ENCODE results near the gene PDE4B.
"Not testable (repeated sequence)": the region's sequence is repeated elsewhere in the genome, so short reads cannot be mapped to it uniquely, and the experiment has no call there.

Gene PDE4B

DNA sequence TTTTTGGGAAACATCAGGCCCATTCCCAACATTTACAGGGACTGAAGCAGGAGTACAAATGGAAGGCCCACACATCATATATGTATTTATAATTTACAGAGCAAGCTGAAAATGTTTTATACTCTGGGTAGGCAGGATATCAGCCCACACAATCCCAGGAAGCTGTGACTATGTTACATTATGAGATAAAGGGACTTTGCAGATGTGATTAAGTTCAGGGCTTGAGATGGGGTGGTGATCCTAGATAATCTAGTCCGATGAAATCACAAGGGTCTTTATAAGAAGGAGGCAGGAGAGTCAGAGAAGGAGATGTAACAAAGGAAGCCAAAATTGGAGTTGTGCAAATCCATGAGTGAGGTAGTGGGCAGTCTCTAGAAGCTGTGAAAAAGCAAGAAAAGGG, 160.5 kb downstream of the PDE4B start:
- no peak for DNase-seq (ENCODE audit: low read depth)

DNA sequence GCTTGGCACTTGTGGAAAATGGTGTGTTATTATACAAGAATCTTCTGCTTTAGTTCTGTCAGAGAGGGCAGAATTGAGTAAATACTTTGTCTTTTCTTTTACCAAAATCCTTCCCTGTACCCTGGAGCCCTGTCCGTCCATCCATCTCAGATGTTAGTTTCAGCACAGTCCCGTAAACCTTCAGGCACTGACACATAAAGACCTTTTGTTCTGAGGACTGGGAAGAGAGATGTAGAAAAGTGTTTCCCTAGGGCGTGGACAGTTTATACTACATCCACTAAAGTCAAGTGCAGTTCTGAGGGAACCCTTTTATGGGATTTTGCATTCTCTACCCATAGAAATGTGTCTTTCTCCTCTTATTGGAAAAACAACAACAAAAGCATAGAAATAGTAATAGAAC, 162.4 kb downstream of the PDE4B start:
- no peak for DNase-seq (ENCODE audit: low read depth)

DNA sequence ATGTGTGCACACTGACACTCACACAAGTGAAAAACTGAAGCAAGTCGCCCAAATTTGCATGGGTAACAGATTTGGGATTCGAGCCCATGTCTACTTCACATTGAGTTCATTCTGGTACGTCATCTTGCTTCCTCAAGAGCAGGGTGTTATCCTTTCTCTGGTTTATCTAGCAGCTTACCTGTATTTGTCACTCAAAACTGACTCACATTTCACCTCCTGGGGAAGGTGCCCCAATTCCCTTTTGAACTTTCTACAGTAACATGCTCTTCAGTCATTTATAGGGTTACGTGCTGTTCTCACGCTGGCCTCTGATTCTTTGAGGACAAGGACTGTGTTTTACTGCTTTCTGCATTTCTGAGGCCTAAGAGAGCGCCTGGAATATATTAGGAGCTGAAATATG, 162.8 kb downstream of the PDE4B start:
- DNase-seq (ENCODE audit: low read depth), result no peak

DNA sequence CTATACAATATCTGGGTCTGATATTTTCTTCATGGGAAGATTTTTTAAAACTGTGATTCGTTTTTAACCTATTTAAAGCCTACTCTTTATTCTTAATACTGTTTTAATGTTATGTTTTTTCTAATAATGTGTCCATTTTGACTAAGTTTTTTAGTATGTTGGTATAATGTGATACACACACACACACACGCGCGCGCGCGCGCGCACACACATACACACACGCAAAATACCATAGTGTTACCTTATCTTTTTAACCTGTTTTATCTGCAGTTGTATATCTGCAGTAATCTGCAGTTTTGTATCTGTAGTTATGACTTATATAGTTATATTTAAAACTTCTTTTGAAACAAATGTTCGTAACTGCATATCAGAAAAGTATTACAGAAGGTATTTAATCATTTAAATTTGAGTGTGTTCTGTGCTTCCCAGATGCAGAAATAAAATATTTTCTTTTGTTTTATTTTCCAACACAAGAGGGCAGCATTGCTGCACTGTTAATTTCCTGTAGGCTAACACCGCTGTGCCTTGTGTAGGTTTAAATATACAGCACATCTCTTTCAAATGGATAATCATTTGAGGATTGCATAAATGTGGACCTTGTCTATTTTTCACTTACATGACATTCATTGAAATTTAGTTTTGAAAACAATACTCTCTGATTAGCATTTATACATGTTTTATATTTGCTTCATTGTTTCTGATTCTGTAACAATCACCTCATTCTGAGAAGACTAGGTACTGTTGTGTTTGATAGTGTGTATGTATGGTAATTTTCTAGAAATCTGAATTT, 166.1 kb downstream of the PDE4B start:
- peak; percentile 3 for DNase-seq (ENCODE audit: low read depth)

GRCh38 chr1:65959896-65960567, 167.3 kb downstream of the PDE4B start:
- DNase-seq (ENCODE audit: low read depth), result no peak

DNA sequence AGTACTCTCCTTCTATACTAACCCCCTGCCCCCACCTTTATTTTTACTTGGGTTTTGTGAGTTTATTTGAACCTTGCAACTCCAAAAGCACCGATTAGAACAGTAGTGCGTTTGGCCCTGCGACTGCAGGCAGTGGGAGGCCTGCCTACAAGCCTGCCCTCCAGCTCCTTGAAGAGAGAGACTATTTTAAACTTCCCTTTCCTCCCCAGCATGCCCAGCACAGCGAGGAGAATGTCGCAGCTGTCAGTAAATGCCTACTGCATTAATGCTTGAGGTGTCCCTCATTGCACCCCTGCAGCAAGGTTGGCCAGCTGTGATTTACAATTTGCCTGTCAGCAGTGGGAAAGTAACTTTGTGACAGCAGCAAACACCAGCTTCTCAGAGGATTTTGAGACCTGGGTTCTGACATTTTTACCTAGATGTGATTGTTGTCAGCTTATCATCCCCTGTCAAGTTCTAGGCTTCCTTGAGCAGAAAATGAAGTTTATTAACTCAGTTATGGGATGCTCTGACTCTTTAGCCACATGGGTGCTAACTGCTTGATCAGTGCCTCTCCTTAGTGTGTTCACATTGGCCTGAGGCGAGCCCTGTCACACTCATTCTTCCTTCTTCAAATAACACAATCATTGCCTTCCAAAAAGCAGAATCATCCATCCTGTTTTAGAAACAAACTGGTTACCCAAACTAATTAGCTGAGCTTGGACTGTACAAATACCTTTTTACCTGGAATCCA, 170.6 kb downstream of the PDE4B start:
- DNase-seq (ENCODE audit: low read depth), result no peak

DNA sequence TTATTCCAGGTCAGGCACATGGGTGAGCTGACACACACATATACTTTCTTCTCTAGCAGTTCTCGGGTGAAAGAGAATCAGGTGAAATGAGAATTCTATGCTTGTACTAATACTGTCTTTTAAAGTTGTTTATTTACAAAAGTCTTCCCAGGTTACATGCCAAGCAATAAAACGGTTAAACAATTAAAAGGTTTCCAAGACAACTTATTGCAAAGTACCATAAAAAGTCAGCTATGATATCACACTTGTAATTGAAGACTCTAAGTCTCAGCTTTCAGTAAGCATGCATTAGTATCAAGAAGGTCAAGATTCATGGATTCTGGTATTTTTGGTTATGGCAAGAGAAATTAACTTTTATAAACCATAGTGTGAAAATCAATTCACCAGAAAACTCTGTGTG, 171.4 kb downstream of the PDE4B start:
- no peak for DNase-seq (ENCODE audit: low read depth)

DNA sequence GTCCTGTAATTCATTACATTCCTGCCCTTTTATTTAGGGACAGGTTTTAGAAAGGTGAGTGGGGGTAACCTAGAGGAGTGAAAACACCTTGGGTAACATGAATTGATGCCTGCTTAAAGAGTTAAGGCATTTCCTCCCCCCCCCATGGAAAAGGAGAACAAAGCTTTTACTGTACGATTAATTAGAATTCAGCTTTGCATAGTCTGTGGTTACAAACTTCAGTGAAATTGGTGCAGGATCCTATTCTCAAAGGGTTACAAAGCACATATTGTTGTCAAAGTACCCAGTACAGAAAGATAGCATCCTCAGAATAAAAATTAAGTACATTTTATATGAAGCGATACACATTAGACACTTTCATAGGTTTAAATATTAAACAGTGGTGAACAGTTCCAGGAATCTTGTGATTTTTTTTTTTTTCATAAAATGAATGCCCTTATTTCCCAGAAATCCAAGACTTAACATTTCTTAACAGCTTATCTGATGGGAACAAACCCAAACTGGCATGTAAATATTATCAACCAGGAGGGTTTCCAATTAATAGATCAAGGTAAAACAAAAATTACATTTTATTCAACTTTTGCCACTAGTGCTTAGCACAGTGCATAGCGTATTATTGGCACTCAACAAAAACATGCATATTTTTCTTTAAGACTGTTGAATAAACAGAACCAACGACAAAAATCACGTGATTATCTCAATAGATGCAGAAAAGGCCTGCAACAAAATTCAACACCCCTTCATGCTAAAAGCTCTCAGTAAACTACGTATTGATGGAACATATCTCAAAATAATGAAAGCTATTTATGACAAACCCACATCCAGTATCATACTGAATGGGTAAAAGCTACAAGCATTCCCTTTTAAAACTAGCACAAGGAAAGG, 172.7 kb downstream of the PDE4B start:
- DNase-seq (ENCODE audit: low read depth), result no peak

- not testable (repeated sequence) for DNase-seq (ENCODE audit: low read depth)
Observed at GRCh38 chr1:65967492-65967891, 174.8 kb downstream of the PDE4B start.

DNA sequence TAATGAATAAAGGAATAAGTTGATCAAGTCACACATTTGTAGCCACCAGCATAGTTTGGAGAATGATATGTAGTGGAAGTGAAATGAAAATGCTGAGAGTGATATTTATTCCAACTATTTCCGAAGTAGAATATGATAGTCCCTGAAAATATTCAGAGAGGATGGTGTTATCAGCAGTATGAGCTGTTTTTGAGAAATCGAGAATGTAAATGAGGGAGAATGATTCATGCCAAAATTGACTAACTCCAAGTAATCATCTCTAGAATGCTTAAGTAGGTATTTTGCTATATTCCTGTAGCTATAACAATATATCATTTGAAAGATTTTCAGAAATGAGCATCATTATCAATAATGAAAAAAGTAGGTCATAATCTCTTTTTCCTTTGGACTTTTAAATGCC, 178.9 kb downstream of the PDE4B start:
- no peak for DNase-seq (ENCODE audit: low read depth)

GRCh38 chr1:65975708-65976107, 183.0 kb downstream of the PDE4B start:
- DNase-seq (ENCODE audit: low read depth), result no peak

- DNase-seq (ENCODE audit: low read depth), result no peak
Observed at GRCh38 chr1:65979136-65980044, 186.7 kb downstream of the PDE4B start.

- DNase-seq (ENCODE audit: low read depth), result no peak
Observed at GRCh38 chr1:65980237-65980636, 187.5 kb downstream of the PDE4B start.

GRCh38 chr1:65983500-65983899, 190.8 kb downstream of the PDE4B start:
- no peak for DNase-seq (ENCODE audit: low read depth)

- no peak for DNase-seq (ENCODE audit: low read depth)
Observed at GRCh38 chr1:65985393-65986066, 192.8 kb downstream of the PDE4B start.

GRCh38 chr1:65986146-65986545, 193.5 kb downstream of the PDE4B start:
- DNase-seq (ENCODE audit: low read depth), result no peak

DNA sequence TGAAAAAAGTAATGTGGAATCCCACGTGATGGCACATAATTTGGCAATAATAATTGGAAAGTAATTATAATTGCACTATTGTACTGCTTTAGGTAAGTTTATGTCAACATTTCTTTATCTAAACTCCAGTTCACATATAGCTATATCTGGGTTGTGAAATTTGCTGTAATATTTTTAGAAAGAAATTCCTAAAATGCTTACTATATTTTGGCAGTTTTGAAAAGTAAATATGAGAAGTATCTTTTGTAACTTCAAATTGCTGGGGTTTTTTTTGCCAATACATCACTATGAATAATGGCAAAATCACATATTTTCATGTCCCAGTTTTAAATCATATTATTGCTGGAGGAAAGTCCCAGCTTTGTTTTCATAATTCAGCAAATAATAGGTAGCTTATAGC, 197.5 kb downstream of the PDE4B start:
- no peak for DNase-seq (ENCODE audit: low read depth)

GRCh38 chr1:65991694-65992093, 199.0 kb downstream of the PDE4B start:
- no peak for DNase-seq (ENCODE audit: low read depth)

GRCh38 chr1:65992165-65992821, 199.6 kb downstream of the PDE4B start:
- DNase-seq (ENCODE audit: low read depth), result no peak

GRCh38 chr1:65992831-65993271, 200.2 kb downstream of the PDE4B start:
- DNase-seq (ENCODE audit: low read depth), result no peak
